ENCODE data around the gene F8A3.

Gene F8A3

DNA sequence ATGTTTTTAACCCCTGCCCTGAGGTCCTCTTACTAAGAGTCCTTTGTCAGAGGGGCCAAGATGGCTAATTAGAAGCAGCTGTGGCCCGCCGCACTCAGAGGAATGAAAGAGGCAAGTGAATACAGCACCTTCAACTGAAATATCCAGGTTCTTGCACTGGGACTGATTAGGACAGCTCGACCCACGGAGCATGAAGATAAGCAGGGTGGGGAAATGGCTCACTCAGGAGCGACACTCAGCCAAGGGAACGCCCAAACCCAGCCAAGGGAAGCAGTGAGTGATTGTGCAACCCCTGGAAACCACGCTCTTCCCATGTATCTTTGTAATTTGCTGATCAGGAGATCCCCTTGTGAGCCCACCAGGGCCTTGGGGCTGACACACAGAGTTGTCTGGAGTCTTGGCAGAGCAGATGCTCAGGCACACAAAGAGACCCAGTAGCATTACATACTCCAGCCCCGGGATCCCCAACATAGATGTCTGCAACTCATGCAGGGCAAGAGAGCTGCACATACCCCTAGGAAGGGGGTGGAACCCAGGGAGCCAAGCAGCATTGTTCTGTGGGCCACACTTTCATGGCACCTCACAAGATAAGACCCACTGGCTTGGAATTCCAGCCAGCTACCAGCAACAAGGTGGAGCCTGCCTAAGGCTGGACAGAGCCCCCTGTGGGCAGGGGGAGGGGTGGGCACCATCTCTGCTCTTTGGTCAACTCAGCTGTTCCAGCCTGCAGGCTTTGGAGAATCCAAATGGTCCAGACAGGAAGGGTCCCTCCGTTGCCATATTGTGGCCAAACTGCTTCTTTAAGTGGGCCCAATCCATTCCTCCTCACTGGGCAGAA lies 23.3 kb downstream of the F8A3 start:
- no peak overlapping the region for H3K4me3 ChIP-seq (ENCODE audit: low read depth, low read length)
- DNase-seq (ENCODE audit: low read depth): peak; percentile 7
- TF ChIP-seq, protein P1, sequence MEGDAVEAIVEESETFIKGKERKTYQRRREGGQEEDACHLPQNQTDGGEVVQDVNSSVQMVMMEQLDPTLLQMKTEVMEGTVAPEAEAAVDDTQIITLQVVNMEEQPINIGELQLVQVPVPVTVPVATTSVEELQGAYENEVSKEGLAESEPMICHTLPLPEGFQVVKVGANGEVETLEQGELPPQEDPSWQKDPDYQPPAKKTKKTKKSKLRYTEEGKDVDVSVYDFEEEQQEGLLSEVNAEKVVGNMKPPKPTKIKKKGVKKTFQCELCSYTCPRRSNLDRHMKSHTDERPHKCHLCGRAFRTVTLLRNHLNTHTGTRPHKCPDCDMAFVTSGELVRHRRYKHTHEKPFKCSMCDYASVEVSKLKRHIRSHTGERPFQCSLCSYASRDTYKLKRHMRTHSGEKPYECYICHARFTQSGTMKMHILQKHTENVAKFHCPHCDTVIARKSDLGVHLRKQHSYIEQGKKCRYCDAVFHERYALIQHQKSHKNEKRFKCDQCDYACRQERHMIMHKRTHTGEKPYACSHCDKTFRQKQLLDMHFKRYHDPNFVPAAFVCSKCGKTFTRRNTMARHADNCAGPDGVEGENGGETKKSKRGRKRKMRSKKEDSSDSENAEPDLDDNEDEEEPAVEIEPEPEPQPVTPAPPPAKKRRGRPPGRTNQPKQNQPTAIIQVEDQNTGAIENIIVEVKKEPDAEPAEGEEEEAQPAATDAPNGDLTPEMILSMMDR (IDR thresholded peaks at IDR 0.05; ENCODE audit: low read depth, low read length): no peak
- TF ChIP-seq MYC (IDR thresholded peaks at IDR 0.05; ENCODE audit: low read depth, low read length) (no peak), POLR2A (IDR thresholded peaks at IDR 0.05; ENCODE audit: extremely low read depth, insufficient read length) (no peak)
- TF ChIP-seq, protein P2, sequence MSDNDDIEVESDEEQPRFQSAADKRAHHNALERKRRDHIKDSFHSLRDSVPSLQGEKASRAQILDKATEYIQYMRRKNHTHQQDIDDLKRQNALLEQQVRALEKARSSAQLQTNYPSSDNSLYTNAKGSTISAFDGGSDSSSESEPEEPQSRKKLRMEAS (IDR thresholded peaks at IDR 0.05; ENCODE audit: low read depth, low read length): no peak

DNA sequence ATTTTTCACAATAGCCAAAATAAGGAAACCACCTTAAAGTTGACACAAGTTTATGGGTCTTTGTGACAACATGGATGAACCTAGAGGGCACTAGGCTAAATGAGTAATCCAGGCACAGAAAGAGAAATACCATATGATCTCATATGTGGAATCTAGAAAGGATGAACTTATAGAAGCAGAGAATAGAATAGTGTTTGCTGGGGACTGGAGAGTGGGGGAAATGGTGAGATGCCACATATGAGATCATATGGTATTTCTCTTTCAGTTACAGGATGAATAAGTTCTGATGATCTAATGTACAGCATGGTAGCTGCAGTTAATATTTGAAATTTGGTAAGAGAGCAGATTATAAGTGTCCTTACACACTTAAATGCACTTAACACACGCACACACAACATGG lies 40.7 kb downstream of the F8A3 start:
- TF ChIP-seq POLR2A (IDR thresholded peaks at IDR 0.05; ENCODE audit: extremely low read depth, insufficient read length): no peak
- TF ChIP-seq MYC (IDR thresholded peaks at IDR 0.05; ENCODE audit: low read depth, low read length): no peak
- no peak overlapping the region for H3K4me3 ChIP-seq (ENCODE audit: low read depth, low read length)
- DNase-seq (ENCODE audit: low read depth): no peak

Measured in NB4 (cell line).